Prostate gland (tissue), 2 donors: ENCODE results near the gene FAM180A. TPM values are rescaled to one million over a fixed set of nuclear protein-coding genes. Genes with fewer than 3 reads are reported as not detected.

Experiments
- DNase-seq: peaks from one replicate; pipeline ENCODE4 v3.0.0-alpha.2; 2019; ENCODE audit warnings: low spot score
- H3K27ac ChIP-seq, 2 donors: fragments of 200-600 bp; sonication (generic); 2 replicates each; pipeline ENCODE4 v1.5.1; 2017 to 2019
- H3K27me3 ChIP-seq: fragments of 200-600 bp; sonication (generic); replicated peaks from 2 replicates; pipeline ENCODE4 v1.5.1; 2019; ENCODE audit not compliant: insufficient read depth
- H3K36me3 ChIP-seq, 2 donors: fragments of 200-600 bp; sonication (generic); 1 replicate in 1 of 2; 2 replicates in 1 of 2; pipeline versions ENCODE4 v1.5.1 to v1.8.1; 2017 to 2019
- H3K4me1 ChIP-seq: fragments of 200-600 bp; sonication (generic); replicated peaks from 2 replicates; pipeline ENCODE4 v1.5.1; 2019
- H3K4me3 ChIP-seq, 2 donors: fragments of 200-600 bp; sonication (generic); 2 replicates each; pipeline ENCODE4 v1.5.1; 2017 to 2019
- H3K9me3 ChIP-seq: fragments of 200-600 bp; sonication (generic); 2 replicates; pipeline ENCODE4 v1.5.1; 2017
- CTCF ChIP-seq, 4 experiments: fragments of 200-600 bp in 2 of 4; fragments of 450-650 bp in 2 of 4; sonication (generic) in 2 of 4; IDR thresholded peaks; 1 replicate in 3 of 4; 2 replicates in 1 of 4; pipeline ENCODE4 v1.5.1; 2016 to 2019; ENCODE audit warnings: antibody characterized with exemption in 4 of 4, mild to moderate bottlenecking in 2 of 4, moderate library complexity in 2 of 4
- POLR2A ChIP-seq: fragments of 450-650 bp; IDR thresholded peaks from one replicate; pipeline ENCODE4 v1.6.1; 2016; ENCODE audit warnings: antibody characterized with exemption, mild to moderate bottlenecking
- POLR2AphosphoS5 ChIP-seq: sonication (generic); formaldehyde crosslinking; IDR thresholded peaks from one replicate; pipeline ENCODE4 v1.6.1; 2017; ENCODE audit warnings: antibody characterized with exemption
- WGBS: methylation state at CpG from one replicate; pipeline ENCODE4 v1.1.5; 2018; 5-methylcytosine and 5-hydroxymethylcytosine counted together
- intact Hi-C: fragments of 100-400 bp; cut with DNase I; formaldehyde crosslinking; loops from one replicate; pipeline ENCODE4 v1.14.2; 2022
- total RNA-seq, 2 donors: library from RNA; depleted of rRNA; stranded (reverse); fragments of >200 nt; gene quantifications; one replicate each; pipeline ENCODE4 v1.1.0, GENCODE V29; 2016

Gene FAM180A
- total RNA-seq, 2 donors from 2014 or later: 0.77 to 6.9 TPM

- Histone ChIP-seq H3K27me3 (no peaks in the 10 kb centered on the region), H3K27ac (no peak overlapping the region), H3K9me3 (no peaks in the 10 kb centered on the region), H3K4me1 (no peaks in the 10 kb centered on the region), H3K4me3 (no peak overlapping the region), H3K36me3 (no peaks in the 10 kb centered on the region)
- TF ChIP-seq CTCF (IDR thresholded peaks at IDR 0.05): no peak
- TF ChIP-seq POLR2AphosphoS5: no peak
- TF ChIP-seq POLR2A: no peak
- 95% methylated on average over 3 of the region's 3 CpGs for WGBS
- intact Hi-C loops: no loop called here
- no peak for DNase-seq
Observed at GRCh38 chr7:135709508-135709907, 39.1 kb downstream of the FAM180A start.

GRCh38 chr7:135708041-135708440, 40.6 kb downstream of the FAM180A start:
- H3K27ac ChIP-seq: no peak overlapping the region
- TF ChIP-seq POLR2AphosphoS5: no peak
- TF ChIP-seq CTCF (IDR thresholded peaks at IDR 0.05): no peak
- TF ChIP-seq POLR2A: no peak
- intact Hi-C loops: no loop called here
- DNase-seq: no peak
- H3K4me3 ChIP-seq: no peak overlapping the region
- WGBS: 96% methylated on average over 14 of the region's 14 CpGs
- no peaks in the 10 kb centered on the region for H3K36me3 ChIP-seq
- H3K27me3 ChIP-seq: no peaks in the 10 kb centered on the region
- H3K9me3 ChIP-seq: no peaks in the 10 kb centered on the region
- H3K4me1 ChIP-seq: no peaks in the 10 kb centered on the region

- no peaks in the 10 kb centered on the region for H3K36me3 ChIP-seq
- intact Hi-C loops: no loop called here
- no peak overlapping the region for H3K4me3 ChIP-seq
- TF ChIP-seq CTCF (IDR thresholded peaks at IDR 0.05) (no peak), POLR2AphosphoS5 (no peak), POLR2A (no peak)
- no peaks in the 10 kb centered on the region for H3K27me3 ChIP-seq
- no peaks in the 10 kb centered on the region for H3K9me3 ChIP-seq
- 74% methylated on average over 5 of the region's 5 CpGs for WGBS
- no peaks in the 10 kb centered on the region for H3K4me1 ChIP-seq
- no peak for DNase-seq
- no peak overlapping the region for H3K27ac ChIP-seq
Observed at GRCh38 chr7:135707570-135707966, 41.0 kb downstream of the FAM180A start.

- Histone ChIP-seq H3K9me3 (no peaks in the 10 kb centered on the region), H3K27me3 (no peaks in the 10 kb centered on the region), H3K4me1 (no peaks in the 10 kb centered on the region), H3K36me3 (no peaks in the 10 kb centered on the region), H3K27ac (no peak overlapping the region), H3K4me3 (no peak overlapping the region)
- 48% methylated on average over 7 of the region's 7 CpGs for WGBS
- TF ChIP-seq POLR2AphosphoS5: no peak
- TF ChIP-seq POLR2A: no peak
- TF ChIP-seq CTCF (IDR thresholded peaks at IDR 0.05): no peak
- intact Hi-C loops: no loop called here
- no peak for DNase-seq
Observed at GRCh38 chr7:135706858-135707569, 41.6 kb downstream of the FAM180A start.

GRCh38 chr7:135706038-135706742, 42.4 kb downstream of the FAM180A start:
- Histone ChIP-seq H3K4me3 (no peak overlapping the region), H3K9me3 (no peaks in the 10 kb centered on the region), H3K4me1 (no peaks in the 10 kb centered on the region), H3K27me3 (no peaks in the 10 kb centered on the region), H3K27ac (no peak overlapping the region), H3K36me3 (no peaks in the 10 kb centered on the region)
- no peak for DNase-seq
- TF ChIP-seq POLR2AphosphoS5 (no peak), CTCF (IDR thresholded peaks at IDR 0.05) (no peak), POLR2A (no peak)
- WGBS: 75% methylated on average over 17 of the region's 20 CpGs
- intact Hi-C loops: no loop called here
